Upper lobe of right lung (tissue), 1 donor: ENCODE data around the gene LARGE1. TPM values are rescaled to one million over a fixed set of nuclear protein-coding genes. Genes with fewer than 3 reads are reported as not detected.

Experiments
- ATAC-seq: fragments of 200-7000 bp; cut with Tn5 transposase; one replicate; pipeline ENCODE4 v1.9.1; 2020; ENCODE audit warnings: mild to moderate bottlenecking, moderate library complexity
- DNase-seq: peaks from one replicate; pipeline ENCODE4 v3.0.0-alpha.2; 2020
- H3K27ac ChIP-seq: fragments of 200-600 bp; one replicate; pipeline ENCODE4 v1.8.0; 2022
- H3K27me3 ChIP-seq: fragments of 200-600 bp; one replicate; pipeline ENCODE4 v1.8.0; 2022; ENCODE audit warnings: mild to moderate bottlenecking
- H3K36me3 ChIP-seq: fragments of 200-600 bp; one replicate; pipeline ENCODE4 v1.8.0; 2022
- H3K4me1 ChIP-seq: fragments of 200-600 bp; one replicate; pipeline ENCODE4 v1.8.0; 2022
- H3K4me3 ChIP-seq: fragments of 200-600 bp; one replicate; pipeline ENCODE4 v1.8.0; 2022; ENCODE audit warnings: mild to moderate bottlenecking
- H3K9me3 ChIP-seq: fragments of 200-600 bp; one replicate; pipeline ENCODE4 v1.8.0; 2022
- intact Hi-C: fragments of 100-400 bp; cut with DNase I; formaldehyde crosslinking; loops from one replicate; pipeline ENCODE4 v1.11.0; 2022
- total RNA-seq: library from RNA; stranded (reverse); fragmentation: NEBNext Ultra II Directional; extraction: Animal tissue kit (Norgen Biotek cat#: 25700); gene quantifications from one replicate; pipeline ENCODE4 v1.2.1, GENCODE V29; 2021
- TF ChIP-seq, protein P1 (sequence below): fragments of 200-600 bp; IDR thresholded peaks from one replicate; pipeline ENCODE4 v1.8.0; 2022; ENCODE audit warnings: antibody characterized with exemption
- donor health status: DM: no; HTN: yes; CAD: no; lungs with severe emphysema.

Gene LARGE1
- total RNA-seq, 1 donor from 2014 or later, result 33.5 TPM

DNA sequence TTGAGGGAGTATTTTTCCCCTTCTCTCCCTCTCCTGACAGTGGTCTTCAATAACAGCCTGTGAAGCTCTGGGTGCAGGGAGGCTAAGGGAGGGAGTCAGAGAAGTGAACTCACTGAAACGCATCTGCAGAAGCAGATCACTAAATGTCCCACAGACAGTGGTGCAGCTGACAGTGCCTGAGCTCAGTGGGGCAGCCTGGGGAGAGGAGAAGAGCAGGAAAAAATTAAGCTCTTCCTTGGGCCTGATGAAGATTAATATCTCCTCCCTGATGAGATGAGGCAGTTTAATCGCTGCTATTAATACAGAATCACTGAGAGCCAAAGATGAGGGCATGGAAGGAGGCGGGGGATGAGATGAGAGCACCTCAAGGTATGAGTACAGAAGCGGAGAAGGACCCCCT is 180.8 kb downstream of the LARGE1 start:
- Histone ChIP-seq H3K36me3 (no peaks in the 10 kb centered on the region), H3K27me3 (no peaks in the 10 kb centered on the region), H3K27ac (no peak overlapping the region), H3K4me3 (no peak overlapping the region), H3K4me1 (no peaks in the 10 kb centered on the region), H3K9me3 (no peaks in the 10 kb centered on the region)
- ATAC-seq (no peak), DNase-seq (no peak)
- TF ChIP-seq, protein P1, sequence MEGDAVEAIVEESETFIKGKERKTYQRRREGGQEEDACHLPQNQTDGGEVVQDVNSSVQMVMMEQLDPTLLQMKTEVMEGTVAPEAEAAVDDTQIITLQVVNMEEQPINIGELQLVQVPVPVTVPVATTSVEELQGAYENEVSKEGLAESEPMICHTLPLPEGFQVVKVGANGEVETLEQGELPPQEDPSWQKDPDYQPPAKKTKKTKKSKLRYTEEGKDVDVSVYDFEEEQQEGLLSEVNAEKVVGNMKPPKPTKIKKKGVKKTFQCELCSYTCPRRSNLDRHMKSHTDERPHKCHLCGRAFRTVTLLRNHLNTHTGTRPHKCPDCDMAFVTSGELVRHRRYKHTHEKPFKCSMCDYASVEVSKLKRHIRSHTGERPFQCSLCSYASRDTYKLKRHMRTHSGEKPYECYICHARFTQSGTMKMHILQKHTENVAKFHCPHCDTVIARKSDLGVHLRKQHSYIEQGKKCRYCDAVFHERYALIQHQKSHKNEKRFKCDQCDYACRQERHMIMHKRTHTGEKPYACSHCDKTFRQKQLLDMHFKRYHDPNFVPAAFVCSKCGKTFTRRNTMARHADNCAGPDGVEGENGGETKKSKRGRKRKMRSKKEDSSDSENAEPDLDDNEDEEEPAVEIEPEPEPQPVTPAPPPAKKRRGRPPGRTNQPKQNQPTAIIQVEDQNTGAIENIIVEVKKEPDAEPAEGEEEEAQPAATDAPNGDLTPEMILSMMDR, result no peak
- intact Hi-C loops, result no loop called here

DNA sequence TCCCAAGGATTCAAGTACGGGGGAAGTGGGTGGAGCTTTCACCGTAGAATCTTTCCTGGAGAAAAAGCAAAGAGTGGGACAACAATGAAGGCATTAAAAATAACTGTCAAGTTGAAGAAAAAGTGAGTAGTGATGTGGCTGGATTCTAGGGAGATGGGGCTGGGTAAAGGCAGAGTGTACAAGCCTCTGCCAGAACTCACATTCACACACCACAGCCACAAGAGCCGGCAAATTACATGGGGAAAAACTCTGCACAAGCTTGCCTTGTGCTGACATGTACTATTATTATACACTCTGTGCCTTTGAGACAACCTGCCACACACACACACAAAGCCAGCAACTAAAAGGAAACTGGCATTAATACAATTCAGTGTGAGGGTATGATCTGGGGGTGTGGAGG is 182.6 kb downstream of the LARGE1 start:
- intact Hi-C loops, result no loop called here
- Histone ChIP-seq H3K36me3 (no peaks in the 10 kb centered on the region), H3K27ac (no peak overlapping the region), H3K27me3 (no peaks in the 10 kb centered on the region), H3K4me1 (no peaks in the 10 kb centered on the region), H3K4me3 (no peak overlapping the region), H3K9me3 (no peaks in the 10 kb centered on the region)
- DNase-seq (no peak), ATAC-seq (no peak)
- TF ChIP-seq, protein P1, result no peak

DNA sequence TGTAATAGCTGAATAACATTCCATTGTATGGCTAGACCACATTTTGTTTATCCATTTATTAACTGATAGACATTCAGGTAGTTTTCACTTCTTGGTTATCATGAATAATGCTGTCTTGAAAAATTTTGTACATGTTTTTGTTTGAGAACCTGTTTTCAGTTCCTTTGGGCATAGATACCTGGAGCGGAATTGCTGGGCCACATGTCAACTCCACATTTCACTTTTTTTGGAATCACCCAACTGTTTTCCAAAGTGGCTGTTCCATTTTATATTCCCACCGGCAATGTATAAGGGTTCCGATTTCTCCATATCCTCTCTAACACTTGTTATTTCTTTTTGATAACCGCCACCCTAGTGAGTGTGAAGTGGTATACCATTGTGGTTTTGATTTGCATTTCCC is 184.3 kb downstream of the LARGE1 start:
- Histone ChIP-seq H3K4me3 (no peak overlapping the region), H3K9me3 (no peaks in the 10 kb centered on the region), H3K27ac (no peak overlapping the region), H3K4me1 (no peaks in the 10 kb centered on the region), H3K36me3 (no peaks in the 10 kb centered on the region), H3K27me3 (no peaks in the 10 kb centered on the region)
- DNase-seq (no peak), ATAC-seq (no peak)
- intact Hi-C loops, result no loop called here
- TF ChIP-seq, protein P1, result no peak

DNA sequence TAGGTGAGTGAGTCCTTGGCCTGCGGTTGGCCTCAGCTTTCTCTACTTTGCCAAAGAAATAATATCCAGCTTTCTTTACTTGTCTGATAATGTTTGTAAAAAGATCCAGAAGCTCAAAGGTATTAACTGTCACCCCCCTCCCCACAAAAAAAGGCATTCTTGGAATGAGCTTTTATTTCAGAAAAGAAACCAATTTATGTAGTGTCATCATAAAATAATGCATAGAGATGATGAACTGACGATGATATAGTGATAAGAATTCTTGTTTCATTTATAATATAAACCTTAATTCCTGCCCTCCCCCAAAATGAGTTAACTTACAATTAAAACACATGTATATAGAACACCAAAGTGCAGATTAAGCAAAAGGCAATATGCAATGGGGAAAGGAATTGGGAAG is 191.4 kb downstream of the LARGE1 start:
- no peaks in the 10 kb centered on the region for H3K9me3 ChIP-seq
- intact Hi-C loops, result no loop called here
- ATAC-seq (no peak), DNase-seq (no peak)
- no peak overlapping the region for H3K27ac ChIP-seq
- H3K36me3 ChIP-seq, result no peaks in the 10 kb centered on the region
- TF ChIP-seq, protein P1, result no peak
- no peaks in the 10 kb centered on the region for H3K27me3 ChIP-seq
- H3K4me1 ChIP-seq, result peaks cover 4% of the 10 kb centered on the region
- H3K4me3 ChIP-seq, result no peak overlapping the region

DNA sequence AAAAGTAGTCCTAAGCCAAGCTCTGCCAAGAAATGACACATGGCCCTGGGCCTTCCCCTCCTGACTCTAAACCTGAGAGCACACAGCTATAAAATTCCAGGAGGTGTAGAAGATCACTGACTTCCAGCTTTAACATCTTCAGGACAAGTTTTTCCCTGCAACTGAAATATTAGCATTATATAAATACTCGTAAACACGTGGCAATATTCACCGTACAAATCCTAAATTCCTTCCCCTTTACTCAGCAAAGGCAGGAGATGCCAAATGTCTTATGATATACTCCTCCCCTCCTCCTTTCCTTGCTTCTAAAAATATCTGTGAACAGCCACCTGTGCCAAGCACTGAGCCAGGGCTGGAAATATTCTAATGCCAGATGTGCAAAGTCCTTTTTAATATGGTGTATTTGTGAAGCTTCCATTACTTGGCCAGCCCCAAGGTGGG is 194.0 kb downstream of the LARGE1 start:
- no peak overlapping the region for H3K27ac ChIP-seq
- intact Hi-C loops, result no loop called here

More for the DNA sequence above, 194.0 kb downstream of the LARGE1 start:
- ATAC-seq (no peak), DNase-seq (no peak)
- TF ChIP-seq, protein P1, result no peak
- Histone ChIP-seq H3K4me3 (no peak overlapping the region), H3K4me1 (peaks cover 4% of the 10 kb centered on the region), H3K36me3 (no peaks in the 10 kb centered on the region), H3K27me3 (no peaks in the 10 kb centered on the region), H3K9me3 (no peaks in the 10 kb centered on the region)
